Activated naive CD4-positive, alpha-beta T cell treated with anti-CD3 and anti-CD28 coated beads, Interleukin-2, amount 10 ng/mL, durations not matched to agents 7 days and 5 days (primary cell): ENCODE data around the gene MARK3.
"Not testable (repeated sequence)": the region's sequence is repeated elsewhere in the genome, so short reads cannot be mapped to it uniquely, and the experiment has no call there.

ENCODE experiments used
- CTCF ChIA-PET: fragments of 350-600 bp; sonication (Branson Sonifier 250); formaldehyde crosslinking; loops from one replicate; lab custom pipeline; 2021; ENCODE audit warnings: antibody characterized with exemption; lab: Charles Lee
- DNase-seq: peaks from one replicate; pipeline ENCODE4 v3.0.0-alpha.2; 2020
- H3K27ac Mint-ChIP-seq: one replicate; pipeline ENCODE4 v1.8.0; 2021; ENCODE audit warnings: mild to moderate bottlenecking, moderate library complexity, mixed read lengths
- H3K27me3 Mint-ChIP-seq: one replicate; pipeline ENCODE4 v1.8.0; 2021; ENCODE audit warnings: mild to moderate bottlenecking, mixed read lengths
- H3K36me3 Mint-ChIP-seq: one replicate; pipeline ENCODE4 v1.8.0; 2021; ENCODE audit warnings: mixed read lengths
- H3K4me1 Mint-ChIP-seq: one replicate; pipeline ENCODE4 v1.8.0; 2021; ENCODE audit warnings: mixed read lengths
- H3K4me3 Mint-ChIP-seq: one replicate; pipeline ENCODE4 v1.8.0; 2021; ENCODE audit warnings: mild to moderate bottlenecking, moderate library complexity, mixed read lengths
- H3K9me3 Mint-ChIP-seq: one replicate; pipeline ENCODE4 v1.8.0; 2021; ENCODE audit warnings: mixed read lengths

The MARK3 gene

GRCh38 chr14:103502877-103503276 is 117.7 kb downstream of the MARK3 start:
- H3K36me3 Mint-ChIP-seq, result peaks cover 43% of the 10 kb centered on the region
- no peak for DNase-seq
- CTCF ChIA-PET, result interaction anchor here (4.0 kb wide), 1 partner anchor 16 kb away, joined by 21 read pairs; no protein-coding TSS in a partner anchor
- no peak overlapping the region for H3K4me3 Mint-ChIP-seq
- no peak overlapping the region for H3K27ac Mint-ChIP-seq
- H3K4me1 Mint-ChIP-seq, result peaks cover 7% of the 10 kb centered on the region
- no peaks in the 10 kb centered on the region for H3K27me3 Mint-ChIP-seq
- H3K9me3 Mint-ChIP-seq, result no peaks in the 10 kb centered on the region

GRCh38 chr14:103503296-103503695 is 118.1 kb downstream of the MARK3 start:
- no peaks in the 10 kb centered on the region for H3K27me3 Mint-ChIP-seq
- DNase-seq, result no peak
- peaks cover 43% of the 10 kb centered on the region for H3K36me3 Mint-ChIP-seq
- H3K9me3 Mint-ChIP-seq, result no peaks in the 10 kb centered on the region
- CTCF ChIA-PET, result interaction anchor here (4.0 kb wide), 1 partner anchor 16 kb away, joined by 21 read pairs; no protein-coding TSS in a partner anchor
- H3K27ac Mint-ChIP-seq, result no peak overlapping the region
- no peak overlapping the region for H3K4me3 Mint-ChIP-seq
- H3K4me1 Mint-ChIP-seq, result peaks cover 7% of the 10 kb centered on the region

- DNase-seq, result no peak
- no peak overlapping the region for H3K4me3 Mint-ChIP-seq
- H3K36me3 Mint-ChIP-seq, result peaks cover 44% of the 10 kb centered on the region
- H3K27me3 Mint-ChIP-seq, result no peaks in the 10 kb centered on the region
- CTCF ChIA-PET, result interaction anchor here (4.0 kb wide), 1 partner anchor 14 kb away, joined by 21 read pairs; no protein-coding TSS in a partner anchor
- peaks cover 3% of the 10 kb centered on the region for H3K4me1 Mint-ChIP-seq
- H3K9me3 Mint-ChIP-seq, result no peaks in the 10 kb centered on the region
- no peak overlapping the region for H3K27ac Mint-ChIP-seq
Observed at GRCh38 chr14:103504991-103505565, 119.9 kb downstream of the MARK3 start.

GRCh38 chr14:103507751-103508150 is 122.5 kb downstream of the MARK3 start:
- Mint-ChIP-seq H3K9me3 (no peaks in the 10 kb centered on the region), H3K4me3 (no peak overlapping the region), H3K36me3 (peaks cover 29% of the 10 kb centered on the region), H3K27ac (no peak overlapping the region), H3K4me1 (no peaks in the 10 kb centered on the region), H3K27me3 (no peaks in the 10 kb centered on the region)
- DNase-seq, result no peak
- CTCF ChIA-PET, result interaction anchor here (1.2 kb wide), 1 partner anchor 120 kb away, joined by 3 read pairs; no protein-coding TSS in a partner anchor

GRCh38 chr14:103508521-103509329 is 123.5 kb downstream of the MARK3 start:
- no peaks in the 10 kb centered on the region for H3K27me3 Mint-ChIP-seq
- no peaks in the 10 kb centered on the region for H3K9me3 Mint-ChIP-seq
- CTCF ChIA-PET, result interaction anchor here (1.0 to 1.2 kb wide), 2 partner anchors 9 to 10 kb away, joined by 4 to 5 read pairs; no protein-coding TSS in a partner anchor
- peaks cover 21% of the 10 kb centered on the region for H3K36me3 Mint-ChIP-seq
- no peak for DNase-seq
- no peak overlapping the region for H3K4me3 Mint-ChIP-seq
- H3K4me1 Mint-ChIP-seq, result no peaks in the 10 kb centered on the region
- no peak overlapping the region for H3K27ac Mint-ChIP-seq

GRCh38 chr14:103509864-103510723 is 124.9 kb downstream of the MARK3 start:
- H3K36me3 Mint-ChIP-seq, result peaks cover 12% of the 10 kb centered on the region
- DNase-seq, result no peak
- CTCF ChIA-PET, result interaction anchor here (1.1 to 1.2 kb wide), 2 partner anchors 9 to 11 kb away, joined by 3 read pairs; no protein-coding TSS in a partner anchor
- H3K9me3 Mint-ChIP-seq, result no peaks in the 10 kb centered on the region
- peaks cover 5% of the 10 kb centered on the region for H3K4me1 Mint-ChIP-seq
- no peak overlapping the region for H3K27ac Mint-ChIP-seq
- H3K4me3 Mint-ChIP-seq, result no peak overlapping the region
- H3K27me3 Mint-ChIP-seq, result no peaks in the 10 kb centered on the region

DNA sequence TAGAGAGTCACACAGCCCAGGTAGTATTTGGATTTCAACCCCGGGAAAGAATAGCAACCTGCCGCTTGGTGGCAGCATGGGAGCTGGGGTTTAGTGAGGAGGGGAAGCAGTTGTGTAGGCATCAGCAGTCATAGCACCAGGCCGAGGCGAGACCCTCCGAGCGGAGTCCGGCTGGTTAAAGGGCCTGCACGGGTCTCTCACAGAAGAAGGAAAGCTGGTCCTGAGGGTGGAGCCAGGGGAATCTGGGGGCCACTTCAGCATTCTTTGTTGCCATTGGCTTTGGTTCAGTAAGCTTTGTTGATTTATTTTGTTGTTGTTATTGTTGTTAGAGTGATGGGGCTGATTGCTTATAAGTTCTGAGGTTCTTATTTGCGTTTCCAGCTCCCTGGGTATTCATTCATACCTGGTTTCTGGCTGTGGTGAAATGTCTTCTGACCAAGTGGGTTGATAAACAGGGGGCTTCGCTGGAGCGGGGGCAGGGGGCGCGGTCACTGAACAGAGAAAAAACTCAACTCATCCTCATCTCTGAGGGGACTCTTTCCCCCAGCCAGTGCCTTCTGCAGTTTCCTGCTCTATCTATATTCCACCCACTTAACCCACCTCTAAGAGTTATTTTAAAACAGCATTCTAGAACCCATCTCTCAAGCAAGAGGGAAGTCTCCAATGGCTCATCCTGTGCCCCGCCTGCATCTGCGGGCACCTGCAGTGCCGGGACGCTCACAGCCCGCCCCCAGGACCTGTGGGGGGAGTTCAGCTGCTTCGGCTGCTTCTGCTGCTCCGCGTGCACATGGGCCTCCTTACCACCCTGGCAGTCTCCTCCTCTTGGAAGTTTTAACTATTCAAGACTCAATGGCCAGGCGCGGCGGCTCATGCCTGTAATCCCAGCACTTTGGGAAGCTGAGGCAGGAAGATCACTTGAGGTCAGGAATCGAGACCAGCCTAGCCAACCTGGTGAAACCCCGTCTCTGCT is 125.8 kb downstream of the MARK3 start:
- DNase-seq, result no peak
- H3K4me1 Mint-ChIP-seq, result peaks cover 5% of the 10 kb centered on the region
- CTCF ChIA-PET, result interaction anchor here (1.1 to 1.2 kb wide), 2 partner anchors 8 to 12 kb away, joined by 3 read pairs; no protein-coding TSS in a partner anchor
- no peaks in the 10 kb centered on the region for H3K9me3 Mint-ChIP-seq
- H3K27me3 Mint-ChIP-seq, result no peaks in the 10 kb centered on the region
- H3K36me3 Mint-ChIP-seq, result peaks cover 6% of the 10 kb centered on the region
- no peak overlapping the region for H3K4me3 Mint-ChIP-seq
- H3K27ac Mint-ChIP-seq, result no peak overlapping the region

- DNase-seq, H3K27ac Mint-ChIP-seq, H3K4me1 Mint-ChIP-seq, H3K9me3 Mint-ChIP-seq, H3K4me3 Mint-ChIP-seq, H3K27me3 Mint-ChIP-seq, H3K36me3 Mint-ChIP-seq: not testable (repeated sequence)
- CTCF ChIA-PET, result interaction anchor here (1.6 kb wide), 1 partner anchor 12 kb away, joined by 3 read pairs; no protein-coding TSS in a partner anchor
Observed at GRCh38 chr14:103512180-103512579, 127.0 kb downstream of the MARK3 start.

- Mint-ChIP-seq H3K27me3 (no peaks in the 10 kb centered on the region), H3K9me3 (no peaks in the 10 kb centered on the region), H3K36me3 (peaks cover 4% of the 10 kb centered on the region), H3K4me3 (no peak overlapping the region), H3K27ac (no peak overlapping the region), H3K4me1 (peaks cover 5% of the 10 kb centered on the region)
- CTCF ChIA-PET, result interaction anchor here (1.6 kb wide), 1 partner anchor 13 kb away, joined by 3 read pairs; no protein-coding TSS in a partner anchor
- no peak for DNase-seq
Observed at GRCh38 chr14:103512701-103513611, 127.7 kb downstream of the MARK3 start.

GRCh38 chr14:103514596-103515421 is 129.6 kb downstream of the MARK3 start:
- Mint-ChIP-seq H3K36me3 (peaks cover 2% of the 10 kb centered on the region), H3K4me3 (no peak overlapping the region), H3K9me3 (no peaks in the 10 kb centered on the region), H3K27ac (no peak overlapping the region), H3K27me3 (peaks cover 13% of the 10 kb centered on the region), H3K4me1 (peaks cover 18% of the 10 kb centered on the region)
- no peak for DNase-seq
- CTCF ChIA-PET, result no interaction called here

DNA sequence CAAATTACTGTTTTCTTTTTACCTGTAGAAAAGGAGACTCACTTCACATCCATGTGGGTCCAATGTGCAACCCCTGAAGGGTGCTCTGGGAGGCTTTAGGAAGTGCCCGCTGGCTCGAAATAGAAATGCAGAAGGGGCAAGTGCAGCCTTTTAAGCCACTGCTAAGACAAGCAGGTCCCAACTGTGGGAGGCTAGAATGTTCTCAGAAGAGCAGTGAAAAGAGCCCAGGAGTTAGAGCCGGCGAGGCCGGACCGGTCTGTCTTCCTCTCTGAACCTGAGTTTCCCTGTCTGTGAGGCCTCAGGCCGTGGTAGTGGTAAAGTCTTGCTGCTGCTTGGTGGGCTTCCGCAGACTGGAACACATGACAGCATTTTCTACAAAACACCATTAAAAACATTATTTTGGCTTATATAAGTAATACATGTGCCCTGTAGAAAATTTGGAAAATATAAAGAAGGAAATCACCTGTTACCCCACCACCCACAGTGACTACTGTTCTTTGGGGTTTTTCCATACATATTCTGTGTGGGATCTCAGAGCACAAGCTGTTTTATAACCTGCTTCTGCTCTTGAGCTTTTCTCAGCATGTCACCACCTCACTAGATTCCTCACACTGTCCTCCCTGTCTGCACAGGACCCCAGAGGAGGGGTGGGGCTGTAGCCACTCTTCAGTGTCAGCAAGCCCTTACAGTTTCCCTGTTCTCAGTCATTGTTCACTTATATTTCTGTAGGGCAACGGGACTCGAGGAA is 131.4 kb downstream of the MARK3 start:
- DNase-seq, result no peak
- Mint-ChIP-seq H3K27me3 (peaks cover 29% of the 10 kb centered on the region), H3K4me1 (peaks cover 19% of the 10 kb centered on the region), H3K36me3 (no peaks in the 10 kb centered on the region), H3K27ac (no peak overlapping the region), H3K4me3 (no peak overlapping the region), H3K9me3 (no peaks in the 10 kb centered on the region)
- CTCF ChIA-PET, result interaction anchor here (1.0 to 2.8 kb wide), 3 partner anchors 24 to 31 kb away, joined by 3 to 12 read pairs (median 9); no protein-coding TSS in a partner anchor
